GM12873 (cell line): ENCODE measurements around the gene VCAN.

ENCODE experiments used
- CTCF ChIP-seq: IDR thresholded peaks from 2 replicates; pipeline ENCODE4 v1.5.1; 2012; ENCODE audit warnings: low read depth, mild to moderate bottlenecking, moderate library complexity, low read length, control low read depth; ENCODE audit not compliant: insufficient read depth; ENCODE audit errors: missing control alignments

Gene VCAN

GRCh38 chr5:83498585-83498984 lies 27.0 kb downstream of the VCAN start:
- no peak for TF ChIP-seq CTCF

- no peak for TF ChIP-seq CTCF
Measured at GRCh38 chr5:83503662-83504061, 32.1 kb downstream of the VCAN start.

GRCh38 chr5:83507431-83507830 lies 35.9 kb downstream of the VCAN start:
- TF ChIP-seq CTCF: no peak

- no peak for TF ChIP-seq CTCF
Measured at GRCh38 chr5:83509540-83509939, 38.0 kb downstream of the VCAN start.

GRCh38 chr5:83510260-83510659 lies 38.7 kb downstream of the VCAN start:
- TF ChIP-seq CTCF: no peak

- no peak for TF ChIP-seq CTCF
Measured at GRCh38 chr5:83512061-83512745, 40.7 kb downstream of the VCAN start.

GRCh38 chr5:83513081-83513480 lies 41.5 kb downstream of the VCAN start:
- no peak for TF ChIP-seq CTCF

GRCh38 chr5:83513491-83513890 lies 41.9 kb downstream of the VCAN start:
- no peak for TF ChIP-seq CTCF
